Tibial nerve (tissue), 4 donors: Measurements from ENCODE around the gene LZTR1. TPM values are rescaled to one million over a fixed set of nuclear protein-coding genes. Genes with fewer than 3 reads are reported as not detected.

Experiments
- DNase-seq, 2 donors: peaks; one replicate each; pipeline ENCODE4 v3.0.0-alpha.2; 2019; ENCODE audit warnings: low spot score in 2 of 2
- H3K27ac ChIP-seq, 4 donors: fragments of 200-600 bp; sonication (generic) in 3 of 4; one replicate each; pipeline ENCODE4 v1.5.1; 2017 to 2019; ENCODE audit warnings: mild to moderate bottlenecking in 1 of 4
- H3K27me3 ChIP-seq, 2 donors: fragments of 200-600 bp; sonication (generic) in 1 of 2; one replicate each; pipeline versions ENCODE4 v1.5.1 to v1.6.0; 2017 to 2019
- H3K36me3 ChIP-seq, 3 donors: fragments of 200-600 bp; sonication (generic); one replicate each; pipeline ENCODE4 v1.5.1; 2018 to 2019
- H3K4me1 ChIP-seq, 4 donors: fragments of 200-600 bp; sonication (generic) in 3 of 4; one replicate each; pipeline ENCODE4 v1.5.1; 2017 to 2019
- H3K4me3 ChIP-seq, 4 donors: fragments of 200-600 bp; sonication (generic) in 3 of 4; one replicate each; pipeline ENCODE4 v1.5.1; 2017 to 2019; ENCODE audit warnings: mild to moderate bottlenecking in 1 of 4, moderate library complexity in 1 of 4
- H3K9me3 ChIP-seq, 4 donors: fragments of 200-600 bp; sonication (generic) in 3 of 4; one replicate each; pipeline ENCODE4 v1.5.1; 2017 to 2019
- CTCF ChIP-seq, 5 experiments: fragments of 200-600 bp in 3 of 5; fragments of 450-650 bp in 2 of 5; sonication (generic) in 3 of 5; IDR thresholded peaks; one replicate each; pipeline ENCODE4 v1.5.1; 2016 to 2019; ENCODE audit warnings: antibody characterized with exemption in 5 of 5, mild to moderate bottlenecking in 3 of 5, moderate library complexity in 2 of 5
- EP300 ChIP-seq, 2 donors: sonication (generic); formaldehyde crosslinking; IDR thresholded peaks; one replicate each; pipeline ENCODE4 v1.6.1; 2017; ENCODE audit warnings: antibody characterized with exemption in 2 of 2, mild to moderate bottlenecking in 1 of 2
- POLR2A ChIP-seq, 2 donors: fragments of 450-650 bp; IDR thresholded peaks; one replicate each; pipeline ENCODE4 v1.6.1; 2017; ENCODE audit warnings: antibody characterized with exemption in 2 of 2, mild to moderate bottlenecking in 2 of 2, moderate library complexity in 2 of 2
- WGBS, 2 donors: methylation state at CpG; one replicate each; pipeline ENCODE4 v1.1.5; 2018; 5-methylcytosine and 5-hydroxymethylcytosine counted together
- total RNA-seq, 4 donors: library from RNA; depleted of rRNA; stranded (reverse); fragments of >200 nt; gene quantifications; one replicate each; pipeline ENCODE4 v1.1.0, GENCODE V29; 2016

LZTR1 gene
- total RNA-seq, 4 donors from 2014 or later: 59.8 to 127 (median 66.5) TPM

GRCh38 chr22:20944042-20944441, 38.1 kb upstream of the LZTR1 start:
- 35 to 37% methylated on average over 1 of the region's 1 CpG for WGBS, 2 donors
- Histone ChIP-seq H3K27me3 (no peaks in the 10 kb centered on the region), H3K4me3 (no peak overlapping the region), H3K4me1 (peaks cover 0 to 40% (median 19%) of the 10 kb centered on the region in 4 donors), H3K36me3 (no peaks in the 10 kb centered on the region), H3K27ac (no peak overlapping the region), H3K9me3 (no peaks in the 10 kb centered on the region)
- TF ChIP-seq POLR2A (IDR thresholded peaks at IDR 0.05) (no peak), EP300 (IDR thresholded peaks at IDR 0.05) (no peak), CTCF (IDR thresholded peaks at IDR 0.05) (no peak)
- no peak for DNase-seq

- H3K4me3 ChIP-seq: no peak overlapping the region
- 86 to 96% methylated on average over 2 of the region's 2 CpGs for WGBS, 2 donors
- H3K36me3 ChIP-seq: peaks cover 0 to 11% (median 0%) of the 10 kb centered on the region in 3 donors
- H3K27ac ChIP-seq: no peak overlapping the region
- H3K27me3 ChIP-seq: no peaks in the 10 kb centered on the region
- no peak for DNase-seq
- peaks cover 0 to 32% (median 13%) of the 10 kb centered on the region in 4 donors for H3K4me1 ChIP-seq
- no peaks in the 10 kb centered on the region for H3K9me3 ChIP-seq
- no peak for TF ChIP-seq EP300 (IDR thresholded peaks at IDR 0.05)
- no peak for TF ChIP-seq CTCF (IDR thresholded peaks at IDR 0.05)
- TF ChIP-seq POLR2A (IDR thresholded peaks at IDR 0.05): no peak
These were observed 36.5 kb upstream of the LZTR1 start for GRCh38 chr22:20945578-20945934.

- TF ChIP-seq EP300 (IDR thresholded peaks at IDR 0.05) (no peak), CTCF (IDR thresholded peaks at IDR 0.05) (no peak), POLR2A (IDR thresholded peaks at IDR 0.05) (no peak)
- whole genome bisulfite sequencing, 2 donors: 74 to 79% methylated on average over 7 of the region's 7 CpGs
- H3K36me3 ChIP-seq: peaks cover 0 to 18% (median 0%) of the 10 kb centered on the region in 3 donors
- no peak overlapping the region for H3K4me3 ChIP-seq
- no peaks in the 10 kb centered on the region for H3K27me3 ChIP-seq
- H3K9me3 ChIP-seq: no peaks in the 10 kb centered on the region
- H3K27ac ChIP-seq: no peak overlapping the region
- peaks cover 0 to 24% (median 9%) of the 10 kb centered on the region in 4 donors for H3K4me1 ChIP-seq
- no peak for DNase-seq
These were observed 35.8 kb upstream of the LZTR1 start for GRCh38 chr22:20946080-20946986.

- Histone ChIP-seq H3K4me1 (peaks cover 0 to 21% (median 9%) of the 10 kb centered on the region in 4 donors), H3K27ac (no peak overlapping the region), H3K36me3 (peaks cover 0 to 25% (median 0%) of the 10 kb centered on the region in 3 donors), H3K4me3 (no peak overlapping the region), H3K9me3 (no peaks in the 10 kb centered on the region), H3K27me3 (no peaks in the 10 kb centered on the region)
- WGBS, 2 donors: 93 to 100% methylated on average over 1 of the region's 1 CpG
- no peak for TF ChIP-seq CTCF (IDR thresholded peaks at IDR 0.05)
- TF ChIP-seq POLR2A (IDR thresholded peaks at IDR 0.05): no peak
- no peak for TF ChIP-seq EP300 (IDR thresholded peaks at IDR 0.05)
- no peak for DNase-seq
These were observed 35.1 kb upstream of the LZTR1 start for GRCh38 chr22:20946991-20947390.

- Histone ChIP-seq H3K36me3 (peaks cover 0 to 39% (median 0%) of the 10 kb centered on the region in 3 donors), H3K4me3 (no peak overlapping the region)
- 69 to 71% methylated on average over 5 of the region's 5 CpGs for WGBS, 2 donors
These were observed 33.6 kb upstream of the LZTR1 start for GRCh38 chr22:20948450-20948849.

More at GRCh38 chr22:20948450-20948849, 33.6 kb upstream of the LZTR1 start:
- H3K27me3 ChIP-seq: no peaks in the 10 kb centered on the region
- no peak overlapping the region for H3K27ac ChIP-seq
- H3K4me1 ChIP-seq: peaks cover 0 to 29% (median 9%) of the 10 kb centered on the region in 4 donors
- no peaks in the 10 kb centered on the region for H3K9me3 ChIP-seq
- DNase-seq: no peak
- TF ChIP-seq CTCF (IDR thresholded peaks at IDR 0.05) (no peak), POLR2A (IDR thresholded peaks at IDR 0.05) (no peak), EP300 (IDR thresholded peaks at IDR 0.05) (no peak)
